Stimulated activated CD8-positive, alpha-beta memory T cell treated with anti-CD3 and anti-CD28 coated beads, Interleukin-7, amount 100 ng/mL, for 1 hour (primary cell): ENCODE data around the gene SPTLC1.
"Not testable (repeated sequence)": the region's sequence is repeated elsewhere in the genome, so short reads cannot be mapped to it uniquely, and the experiment has no call there.

ENCODE experiments used
- DNase-seq, 2 donors: peaks; one replicate each; pipeline ENCODE4 v3.0.0-alpha.2; 2020; ENCODE audit warnings: low read depth in 2 of 2

The SPTLC1 gene

DNA sequence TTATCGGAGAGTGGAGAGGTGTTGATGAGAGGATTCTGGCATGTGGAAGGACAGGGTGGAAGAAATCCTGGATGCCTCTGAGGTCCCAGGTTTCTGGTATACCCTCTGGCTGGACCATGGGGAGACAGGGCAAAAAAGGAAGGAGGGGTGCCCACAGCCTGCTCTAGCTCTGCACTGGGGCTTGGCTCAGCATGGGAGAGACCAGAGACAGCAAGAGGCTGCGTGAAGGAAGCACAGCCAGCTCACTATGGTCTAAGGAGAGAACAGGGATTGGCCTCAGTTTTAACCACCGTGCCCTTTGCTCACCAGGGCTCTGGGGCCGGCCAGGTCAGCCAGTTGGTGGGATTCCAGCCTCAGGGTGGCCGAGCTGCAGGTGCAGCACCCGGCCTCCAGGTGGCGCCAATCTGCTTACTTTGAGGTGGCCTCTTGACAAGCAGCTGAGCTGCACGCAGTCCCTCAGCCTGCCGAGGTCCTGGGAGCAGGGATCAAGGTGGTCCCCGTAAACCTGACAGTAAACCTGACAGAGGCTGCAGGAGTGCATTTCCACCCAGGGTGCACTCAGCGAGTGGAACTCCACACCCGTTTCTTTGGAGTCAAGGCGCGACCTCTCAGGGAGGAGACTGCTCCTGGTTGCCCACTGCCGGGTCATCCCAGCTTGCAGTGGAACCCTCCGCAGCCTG lies 25.0 kb upstream of the SPTLC1 start:
- peak; percentile 28 to 46 for DNase-seq

DNA sequence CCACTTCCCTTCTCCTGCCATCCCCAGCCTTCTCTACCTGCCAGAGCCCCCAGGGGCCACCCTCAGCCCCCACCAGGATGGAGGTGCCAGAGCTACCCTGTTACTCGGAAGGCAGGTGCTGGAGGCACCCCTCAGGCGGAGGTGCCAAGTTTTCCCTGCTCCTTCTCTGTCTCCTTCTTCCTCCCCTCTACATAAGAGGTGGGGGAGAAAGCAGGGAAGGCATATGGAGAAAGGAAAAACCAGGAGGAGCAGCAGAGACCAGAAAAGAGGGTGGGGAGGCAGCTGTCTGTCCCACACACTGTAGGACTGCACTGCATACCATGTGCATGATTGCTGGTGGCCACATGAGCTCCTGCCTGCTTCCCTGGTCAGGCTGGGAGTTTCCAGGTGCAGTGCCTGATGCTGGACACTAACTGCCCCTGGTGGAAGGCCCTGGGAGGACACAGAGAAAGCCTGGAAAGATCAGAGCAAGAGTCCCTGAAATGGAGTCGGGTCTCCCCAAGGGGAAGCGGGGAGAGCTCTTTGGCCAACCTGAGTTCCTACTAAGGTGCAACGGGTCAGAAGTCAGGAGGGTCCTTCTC lies 23.8 kb upstream of the SPTLC1 start:
- DNase-seq, result not testable (repeated sequence)

DNA sequence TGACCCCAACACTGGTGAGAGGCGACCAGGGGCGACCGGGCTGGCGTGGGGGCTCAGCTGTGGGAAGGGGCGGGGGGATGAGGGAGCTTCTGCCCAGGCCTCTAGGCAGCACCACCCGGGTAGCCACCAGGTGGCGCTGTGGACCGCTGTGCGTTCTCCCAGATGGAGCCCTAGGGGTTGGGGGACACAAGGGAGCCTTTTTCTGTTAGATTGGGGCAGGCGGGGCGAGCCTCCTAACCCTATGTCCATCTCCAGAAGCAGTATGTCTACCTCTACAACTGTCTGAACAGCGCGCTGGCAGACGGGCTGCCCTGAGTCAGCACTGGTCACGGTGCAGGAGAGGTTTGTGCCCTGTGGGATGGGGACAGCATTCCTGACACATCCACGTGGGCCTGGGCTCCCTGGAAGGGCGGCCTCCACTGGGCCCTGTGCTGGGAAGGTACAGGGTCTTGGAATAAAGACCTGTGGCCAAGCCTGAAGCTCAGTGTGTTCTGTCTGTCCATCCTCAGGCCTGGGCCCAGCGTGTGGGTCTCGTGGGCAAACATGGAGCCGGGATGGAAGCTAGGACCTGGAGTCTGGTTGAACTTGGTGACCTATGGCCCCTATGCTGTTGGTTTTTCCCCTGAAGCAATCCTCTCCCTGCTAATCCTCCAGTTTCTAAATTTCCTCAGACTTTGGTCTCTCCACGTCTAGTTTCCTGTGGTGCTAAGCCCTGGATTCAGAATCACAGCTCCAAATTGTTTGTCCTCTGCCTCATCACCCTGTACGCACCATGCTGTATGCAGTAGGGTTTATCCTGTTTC lies 23.1 kb upstream of the SPTLC1 start:
- DNase-seq, result peak; percentile 31 to 58

DNA sequence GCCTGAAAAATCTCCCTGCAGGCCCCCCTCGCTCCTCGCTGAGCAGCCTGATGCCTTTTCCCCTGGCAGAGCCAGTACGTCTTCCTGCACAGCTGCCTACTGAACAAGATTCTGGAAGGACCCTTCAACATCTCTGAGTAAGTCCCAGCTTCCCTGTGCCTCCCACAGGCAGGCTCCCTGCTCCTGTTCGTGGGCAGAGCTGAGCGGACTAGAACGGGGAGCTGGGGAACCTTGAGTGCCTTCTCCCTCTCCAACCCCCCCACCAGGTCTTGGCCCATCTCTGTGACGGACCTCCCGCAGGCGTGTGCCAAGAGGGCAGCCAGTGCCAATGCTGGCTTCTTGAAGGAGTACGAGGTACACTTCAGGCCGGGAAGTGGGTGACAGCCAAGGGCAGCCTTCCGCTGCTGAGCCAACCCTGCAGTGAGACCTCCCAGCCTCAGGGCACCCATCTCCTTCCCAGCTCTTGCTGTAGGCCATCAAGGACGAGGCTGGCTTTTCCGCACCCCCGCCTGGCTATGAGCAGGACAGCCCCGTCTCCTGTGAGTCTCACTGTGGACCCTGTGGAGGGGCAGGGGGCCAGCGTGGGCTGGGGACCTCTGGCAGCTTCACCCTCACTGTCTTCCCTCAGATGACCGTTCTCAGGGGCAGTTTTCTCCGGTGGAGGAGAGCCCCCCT lies 21.1 kb upstream of the SPTLC1 start:
- no peak for DNase-seq

- no peak for DNase-seq
Observed at GRCh38 chr9:92135576-92135975, 20.4 kb upstream of the SPTLC1 start.

DNA sequence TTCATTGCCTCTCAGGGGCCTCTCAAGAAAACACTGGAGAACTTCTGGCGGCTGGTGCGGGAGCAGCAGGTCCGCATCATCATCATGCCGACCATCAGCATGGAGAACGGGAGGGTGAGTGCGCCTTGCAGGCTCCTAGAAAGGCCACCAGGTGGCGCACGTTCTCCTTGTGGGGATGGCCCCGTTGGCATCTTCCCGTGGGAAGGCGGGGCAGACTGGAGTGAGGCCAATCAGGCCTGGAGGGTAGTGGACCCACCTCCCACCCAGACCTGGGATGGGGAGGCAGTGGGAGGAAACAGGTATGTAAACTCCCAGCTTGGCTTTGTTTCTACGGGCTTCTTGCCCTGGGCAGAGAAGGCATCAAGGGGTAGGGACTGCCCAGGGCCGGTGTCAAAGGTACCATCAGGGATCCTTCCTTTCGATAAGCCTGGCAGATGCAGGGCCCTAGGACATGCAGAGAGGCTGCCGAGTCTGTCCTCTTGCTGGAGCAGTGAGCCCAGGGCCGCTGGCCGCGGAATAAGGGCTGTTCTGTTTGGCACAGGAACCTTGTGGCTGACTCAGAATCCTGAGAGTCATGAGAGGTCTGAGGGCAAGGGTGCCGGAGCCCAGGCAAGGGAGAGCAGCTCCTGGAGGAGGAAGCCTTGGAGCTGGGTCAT lies 18.9 kb upstream of the SPTLC1 start:
- DNase-seq, result peak; percentile 47 to 51

DNA sequence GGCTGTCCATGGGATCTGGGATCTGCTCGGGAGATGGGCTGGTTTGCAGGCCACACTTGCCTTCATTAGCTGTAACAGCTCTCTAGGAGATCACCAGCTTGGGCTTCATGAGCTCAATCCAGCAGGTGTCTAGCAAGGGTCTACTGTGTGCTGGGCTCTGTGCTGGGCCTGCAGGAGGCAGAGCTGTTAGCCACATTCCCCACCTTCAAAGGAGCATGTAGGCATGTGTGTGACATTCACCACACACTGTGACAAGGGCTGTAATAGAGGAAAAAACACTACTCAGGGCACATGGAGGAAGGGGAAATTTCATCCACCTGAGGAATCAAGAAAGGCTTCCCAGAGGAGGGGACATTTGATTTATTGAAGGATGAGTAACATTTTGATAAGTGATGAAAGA lies 17.7 kb upstream of the SPTLC1 start:
- DNase-seq, result not testable (repeated sequence)

GRCh38 chr9:92132501-92132900 lies 17.3 kb upstream of the SPTLC1 start:
- DNase-seq, result no peak

DNA sequence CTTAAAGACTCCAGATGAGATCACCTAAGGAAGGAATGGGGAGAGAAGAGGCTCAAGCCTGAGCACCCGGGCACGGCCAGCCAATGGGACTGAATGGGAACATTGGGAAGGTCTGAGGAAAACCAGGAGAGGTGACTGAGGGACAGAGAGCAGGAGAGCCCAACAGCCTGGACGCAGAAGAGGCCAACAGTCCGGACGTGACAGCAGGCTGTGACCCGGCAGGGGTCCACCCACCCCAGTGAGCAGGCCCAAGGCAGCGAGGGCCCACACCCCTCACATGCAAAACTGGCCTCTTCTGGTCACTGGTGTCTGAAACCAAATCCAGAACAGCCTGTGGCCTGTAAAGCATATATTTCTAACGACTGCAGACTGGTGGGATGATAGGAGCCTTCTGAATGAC lies 7.6 kb upstream of the SPTLC1 start:
- DNase-seq, result no peak

DNA sequence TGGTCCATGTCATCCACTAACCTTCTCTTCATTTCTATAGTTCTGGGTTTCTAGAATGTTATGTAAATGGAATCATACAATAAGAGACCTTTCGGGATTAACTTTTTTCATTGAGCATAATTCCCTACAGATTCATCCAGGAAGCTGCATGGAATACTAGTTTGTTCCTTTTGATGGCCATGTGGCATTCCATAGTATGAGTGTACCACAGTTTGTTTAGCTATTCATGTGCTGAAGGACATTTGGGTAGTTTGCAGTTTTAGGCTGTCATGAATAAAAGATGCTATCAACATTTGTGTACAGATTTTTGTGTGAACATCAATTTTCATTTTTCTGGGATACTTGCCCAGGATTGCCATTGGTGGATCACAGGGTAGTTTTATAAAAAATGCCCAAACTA lies 6.8 kb upstream of the SPTLC1 start:
- DNase-seq, result no peak

- no peak for DNase-seq
Observed at GRCh38 chr9:92121265-92121664, 6.1 kb upstream of the SPTLC1 start.

DNA sequence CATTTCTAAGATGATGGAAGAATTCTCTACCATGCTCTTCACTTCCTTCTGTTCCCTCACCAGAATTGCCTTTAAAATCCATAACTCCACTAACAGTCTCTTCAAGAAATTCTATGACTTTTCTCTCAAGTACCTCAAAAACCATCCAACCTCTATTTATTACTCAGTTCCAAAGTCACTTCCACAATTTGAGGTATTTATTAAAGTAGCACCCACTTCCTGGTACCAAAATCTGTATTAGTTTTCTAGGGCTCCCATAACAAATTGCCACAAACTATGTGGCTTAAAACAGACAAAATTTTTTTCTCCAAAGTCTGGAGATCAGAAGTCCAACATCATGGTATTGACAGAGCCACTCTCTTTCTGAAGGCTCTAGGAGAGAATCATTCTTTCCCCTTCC lies 4.9 kb upstream of the SPTLC1 start:
- no peak for DNase-seq

GRCh38 chr9:92119586-92119985 lies 4.4 kb upstream of the SPTLC1 start:
- DNase-seq, result no peak

- no peak for DNase-seq
Observed at GRCh38 chr9:92108122-92108521, 7.1 kb downstream of the SPTLC1 start.

DNA sequence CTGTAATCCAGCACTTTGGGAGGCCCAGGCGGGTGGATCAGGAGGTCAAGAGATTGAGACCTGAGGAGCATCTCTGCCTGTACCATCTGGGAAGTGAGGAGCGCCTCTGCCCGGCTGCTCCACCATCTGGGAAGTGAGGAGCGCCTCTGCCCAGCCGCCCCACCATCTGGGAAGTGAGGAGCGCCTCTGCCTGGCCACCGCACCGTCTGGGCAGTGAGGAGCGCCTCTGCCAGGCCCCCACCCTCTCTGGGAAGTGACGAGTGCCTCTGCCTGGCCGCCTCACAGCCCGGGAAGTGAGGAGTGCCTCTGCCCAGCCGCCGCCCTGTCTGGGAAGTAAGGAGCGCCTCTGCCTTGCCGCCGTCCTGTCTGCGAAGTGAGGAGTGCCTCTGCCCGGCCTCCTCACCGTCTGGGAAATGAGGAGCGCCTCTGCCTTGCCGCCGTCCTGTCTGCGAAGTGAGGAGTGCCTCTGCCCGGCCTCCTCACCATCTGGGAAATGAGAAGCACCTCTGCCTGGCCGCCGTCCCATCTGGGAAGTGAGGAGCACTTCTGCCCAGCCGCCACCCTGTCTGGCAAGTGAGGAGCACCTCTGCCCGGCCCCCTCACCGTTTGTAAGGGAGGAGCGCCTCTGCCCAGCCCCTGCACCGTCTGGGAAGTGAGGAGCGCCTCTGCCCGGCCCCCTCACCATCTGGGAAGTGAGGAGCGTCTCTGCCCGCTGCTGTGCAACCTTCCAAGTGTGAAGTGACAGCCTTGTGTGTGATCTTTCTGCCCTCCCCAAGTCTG lies 9.6 kb downstream of the SPTLC1 start:
- not testable (repeated sequence) for DNase-seq

DNA sequence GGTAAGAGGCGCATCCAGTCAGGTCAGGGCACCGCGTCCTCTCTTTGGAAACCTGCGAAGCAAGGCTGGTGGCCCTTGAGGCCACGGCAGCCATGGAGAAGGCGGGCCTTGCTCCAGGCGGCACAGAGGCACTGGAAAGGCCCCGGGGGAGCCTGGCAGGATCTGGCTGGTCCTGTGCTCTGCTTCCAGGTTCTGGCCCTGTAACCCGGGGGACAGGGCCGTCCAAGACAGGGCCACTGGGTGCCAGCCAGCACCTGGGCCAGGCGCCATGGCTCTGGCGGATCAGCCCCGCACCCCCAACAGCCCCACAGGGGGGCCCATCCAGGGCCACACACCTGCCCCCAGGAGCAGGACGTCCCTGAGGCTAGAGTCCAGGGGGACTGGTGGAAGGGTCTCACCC lies 11.6 kb downstream of the SPTLC1 start:
- DNase-seq, result not testable (repeated sequence)

- no peak for DNase-seq
Observed at GRCh38 chr9:92100237-92100911, 14.8 kb downstream of the SPTLC1 start.

DNA sequence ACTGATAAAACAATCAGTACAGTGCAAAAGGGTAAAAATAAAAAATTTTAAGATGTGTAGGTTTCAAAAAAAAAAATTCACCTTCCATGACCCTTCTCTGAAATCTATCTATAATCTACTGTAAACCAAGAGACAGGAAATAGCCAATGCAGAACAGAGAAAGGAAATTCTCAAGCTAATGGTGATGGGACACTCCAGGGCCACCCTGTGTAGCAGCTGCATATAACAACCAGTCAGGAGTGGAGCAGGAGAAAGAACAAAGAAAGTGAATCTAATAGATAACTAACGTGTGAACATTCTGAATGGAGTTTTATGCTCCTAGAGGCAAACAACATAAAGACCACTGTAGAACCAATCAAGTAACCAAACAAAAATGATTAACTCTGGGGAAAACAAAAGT lies 16.6 kb downstream of the SPTLC1 start:
- DNase-seq, result no peak

DNA sequence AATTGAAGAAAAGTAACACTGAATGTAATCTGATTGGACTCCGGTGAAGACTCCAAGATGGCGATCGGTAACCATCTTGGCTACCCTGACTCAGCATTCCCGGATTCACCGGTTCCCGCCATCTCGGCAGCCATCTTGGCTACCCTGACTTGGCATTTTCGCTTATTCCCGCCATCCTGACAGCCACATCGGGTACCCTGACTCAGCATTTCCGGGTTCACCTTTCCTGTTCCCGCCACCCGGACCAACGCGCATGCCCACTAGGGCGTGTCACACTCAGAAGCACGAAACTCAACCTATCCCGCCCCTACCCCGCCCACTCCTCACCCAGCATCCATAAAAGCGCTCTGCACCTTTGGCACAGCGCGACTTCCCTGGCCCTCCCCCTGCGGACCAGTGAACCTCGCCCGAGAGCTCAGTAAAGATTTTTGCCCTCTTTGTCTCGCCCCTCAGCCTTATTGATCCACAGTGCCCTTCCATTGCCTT lies 17.2 kb downstream of the SPTLC1 start:
- DNase-seq, result peak in 1 of 2 donors; percentile 32

DNA sequence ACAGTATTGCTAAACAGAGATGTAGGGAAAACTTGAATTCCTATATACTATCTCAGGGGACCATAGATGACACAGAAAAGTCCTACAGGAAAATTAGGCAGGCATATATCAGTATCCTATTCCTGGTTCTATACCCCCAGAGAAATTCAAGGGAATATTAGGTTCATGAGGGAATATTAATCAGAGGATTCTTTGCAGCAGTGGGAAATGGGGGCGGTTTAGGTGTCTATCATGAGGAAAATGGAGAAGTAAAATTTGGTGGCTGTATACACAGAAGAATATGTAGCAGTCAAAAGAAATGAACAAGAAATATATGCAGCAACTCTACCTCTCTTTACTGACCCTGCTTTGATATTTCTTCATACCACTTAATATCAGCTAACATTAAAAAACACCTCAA lies 20.0 kb downstream of the SPTLC1 start:
- no peak for DNase-seq
